ENCODE results near the gene MRPS26.
"Not testable (repeated sequence)": the region's sequence is repeated elsewhere in the genome, so short reads cannot be mapped to it uniquely, and the experiment has no call there.

Gene MRPS26

DNA sequence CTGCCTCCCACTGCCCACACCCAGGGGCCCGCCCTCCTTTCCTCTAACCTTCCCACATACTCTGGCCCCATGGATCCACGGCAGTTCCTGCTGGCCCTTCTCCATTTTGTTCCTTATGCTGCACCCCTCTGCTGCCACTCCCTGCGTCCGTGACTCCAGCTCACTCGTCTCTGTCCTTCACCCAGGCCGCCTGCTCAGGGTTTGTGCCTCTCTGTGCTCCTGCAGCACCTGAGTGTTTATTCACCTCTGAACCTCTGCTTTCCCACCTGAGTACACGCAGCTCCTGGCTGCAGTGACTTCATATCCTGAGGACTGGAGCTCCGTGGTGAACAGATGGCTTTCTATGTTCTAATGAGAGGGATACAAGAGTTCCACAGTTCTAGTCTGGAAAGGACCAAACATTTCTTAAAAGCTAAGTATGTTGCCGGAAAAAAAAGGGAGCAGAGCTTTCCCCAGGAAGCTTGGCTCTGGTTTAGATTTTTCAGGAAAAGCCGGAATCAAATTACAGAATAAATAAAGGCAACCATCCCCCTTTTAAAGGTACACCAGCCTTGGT is 3.9 kb upstream of the MRPS26 start:
- no peak for DNase-seq (ENCODE audit: low read depth in 2 of 3, low spot score in 2 of 3)

DNA sequence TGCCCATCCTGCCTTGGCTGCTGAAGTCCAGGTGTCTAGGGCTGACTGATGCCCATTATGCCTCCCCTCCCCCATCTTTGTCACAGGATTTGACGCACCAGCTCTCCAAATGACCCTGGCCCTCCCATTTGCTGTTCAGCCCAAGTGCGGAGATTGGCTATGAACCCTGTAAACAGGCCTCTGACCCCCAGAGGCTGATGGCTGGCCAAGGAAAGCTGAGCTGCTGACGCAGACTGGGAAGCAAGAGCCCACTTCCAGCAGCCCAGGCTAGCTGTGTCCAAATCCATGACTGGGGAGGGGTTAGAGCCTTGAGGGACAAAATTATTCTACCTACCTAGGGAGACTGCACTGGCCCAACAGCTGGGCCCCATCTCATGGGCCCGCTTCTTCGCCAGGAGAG is 3.2 kb upstream of the MRPS26 start:
- no peak for DNase-seq (ENCODE audit: low read depth in 2 of 3, low spot score in 2 of 3)

DNA sequence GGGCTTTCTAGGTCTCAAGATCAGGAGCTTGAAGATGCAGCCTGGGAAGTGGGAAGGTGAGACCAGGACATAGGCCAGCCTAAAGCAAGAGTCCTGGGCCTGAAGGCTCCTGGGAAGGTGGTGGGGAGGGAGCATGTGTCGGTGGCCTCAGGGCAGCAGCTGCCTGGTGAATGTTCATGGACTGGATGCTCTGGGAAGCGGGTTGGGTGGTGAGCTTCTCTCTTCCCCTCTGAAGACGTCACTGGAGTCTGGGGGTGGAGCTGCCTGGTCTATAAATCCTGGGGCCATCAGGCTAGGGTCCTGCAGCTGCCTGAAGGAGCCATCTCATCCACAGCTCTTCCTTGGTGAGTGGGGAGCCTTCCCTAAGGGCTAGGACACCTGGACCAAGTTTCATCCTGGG is 2.5 kb upstream of the MRPS26 start, which contains the start of gene GNRH2:
GNRH2 (plus strand) TSS at position 301 of the 400 bp plus-strand sequence. CDS start 793 bp downstream, outside the sequence.
- DNase-seq (ENCODE audit: low read depth in 2 of 3, low spot score in 2 of 3), result no peak

DNA sequence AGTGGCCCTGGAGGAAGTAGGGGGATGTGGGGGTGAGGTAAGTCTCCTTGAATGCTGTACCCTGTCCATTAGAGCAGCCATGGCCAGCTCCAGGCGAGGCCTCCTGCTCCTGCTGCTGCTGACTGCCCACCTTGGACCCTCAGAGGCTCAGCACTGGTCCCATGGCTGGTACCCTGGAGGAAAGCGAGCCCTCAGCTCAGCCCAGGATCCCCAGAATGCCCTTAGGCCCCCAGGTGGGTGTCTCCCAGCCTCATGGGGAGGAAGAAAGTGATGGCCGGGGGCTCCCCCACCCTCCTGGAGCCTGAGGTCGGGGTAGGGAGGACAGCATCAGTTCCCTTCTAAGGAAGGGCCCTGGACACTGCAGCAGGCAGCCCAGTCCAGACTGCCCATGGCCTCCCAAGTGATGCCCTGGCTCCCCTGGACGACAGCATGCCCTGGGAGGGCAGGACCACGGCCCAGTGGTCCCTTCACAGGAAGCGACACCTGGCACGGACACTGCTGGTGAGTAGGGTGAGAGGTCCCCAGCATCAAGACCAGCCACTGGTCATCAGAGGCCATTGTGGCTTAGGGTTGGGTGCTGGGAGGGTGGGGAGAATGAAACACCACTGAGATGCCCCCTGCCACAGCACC is 1.4 kb upstream of the MRPS26 start:
- DNase-seq (ENCODE audit: low read depth in 2 of 3, low spot score in 2 of 3), result no peak

DNA sequence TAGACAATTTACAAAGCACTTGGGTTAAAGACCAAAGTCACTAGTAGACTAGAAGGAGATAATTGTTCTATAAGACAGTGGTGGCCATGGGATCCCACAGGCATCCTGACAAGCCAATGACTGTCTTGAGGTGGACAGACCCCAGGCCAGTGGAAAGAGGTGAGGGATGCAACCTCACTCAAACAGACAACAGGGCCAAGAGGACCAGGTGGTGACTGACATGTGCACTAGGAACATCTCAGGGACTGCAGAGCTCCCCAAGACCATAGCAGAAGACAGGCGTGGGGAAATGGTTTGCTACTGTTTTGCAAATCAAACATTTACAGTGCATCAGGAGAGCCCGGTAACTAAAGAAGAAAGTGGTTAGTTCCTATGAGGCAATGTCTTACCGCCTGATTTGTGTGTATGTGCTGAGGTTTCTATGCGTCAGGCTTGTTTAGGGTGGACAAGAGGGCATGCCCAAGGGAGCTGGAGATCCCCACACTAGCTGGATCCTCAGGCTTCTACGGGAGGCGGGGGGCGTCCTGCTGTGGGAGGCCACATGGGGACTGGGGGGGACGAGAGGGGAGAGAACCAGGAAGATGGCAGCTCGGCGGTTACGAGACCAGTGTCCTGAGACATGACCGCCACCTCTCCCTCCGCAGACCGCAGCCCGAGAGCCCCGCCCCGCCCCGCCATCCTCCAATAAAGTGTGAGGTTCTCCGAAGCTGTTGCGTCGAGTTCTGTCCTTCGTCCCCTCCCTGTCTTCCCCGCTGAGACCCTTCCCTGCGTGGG is 623 bp upstream of the MRPS26 start:
- peak in 1 of 3 experiments; percentile 62 for DNase-seq (ENCODE audit: low read depth in 2 of 3, low spot score in 2 of 3)

DNA sequence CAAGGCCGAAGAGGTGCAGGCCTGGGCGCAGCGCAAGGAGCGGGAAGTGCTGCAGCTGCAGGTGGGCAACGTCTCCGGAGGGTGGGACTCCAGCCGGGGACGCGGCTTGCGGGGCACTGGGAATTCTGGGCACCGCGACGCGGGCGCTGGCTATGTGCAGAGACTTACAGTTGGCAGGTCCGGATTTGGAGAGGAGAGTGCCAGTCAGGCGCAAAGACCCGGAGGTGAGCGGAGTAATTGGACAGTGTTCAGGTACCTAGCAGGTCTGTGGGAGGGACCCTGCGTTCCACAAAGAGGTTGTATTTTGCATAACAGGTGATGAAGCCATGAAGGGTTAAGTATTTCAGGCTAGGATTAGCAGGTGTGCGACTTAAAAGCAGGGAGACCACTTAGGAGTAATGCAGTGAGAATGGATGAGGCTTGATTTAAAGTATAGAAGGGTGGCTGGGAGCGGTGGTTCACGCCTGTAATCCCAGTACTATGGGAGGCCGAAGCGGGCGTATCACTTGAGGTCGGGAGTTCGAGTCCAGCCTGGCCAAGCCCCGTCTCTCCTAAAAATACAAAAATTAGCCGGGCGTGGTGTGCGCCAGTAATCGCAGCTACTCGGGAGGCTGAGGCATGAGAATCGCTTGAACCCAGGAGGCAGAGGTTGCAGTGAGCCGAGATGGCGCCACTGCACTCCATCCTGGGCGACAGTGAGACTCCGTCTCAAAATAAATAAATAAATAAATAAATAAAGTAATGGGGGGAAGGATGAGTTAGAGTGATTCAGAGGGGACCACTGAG is 1.0 kb downstream of the MRPS26 start:
- DNase-seq (ENCODE audit: low read depth in 2 of 3, low spot score in 2 of 3), result no peak

DNA sequence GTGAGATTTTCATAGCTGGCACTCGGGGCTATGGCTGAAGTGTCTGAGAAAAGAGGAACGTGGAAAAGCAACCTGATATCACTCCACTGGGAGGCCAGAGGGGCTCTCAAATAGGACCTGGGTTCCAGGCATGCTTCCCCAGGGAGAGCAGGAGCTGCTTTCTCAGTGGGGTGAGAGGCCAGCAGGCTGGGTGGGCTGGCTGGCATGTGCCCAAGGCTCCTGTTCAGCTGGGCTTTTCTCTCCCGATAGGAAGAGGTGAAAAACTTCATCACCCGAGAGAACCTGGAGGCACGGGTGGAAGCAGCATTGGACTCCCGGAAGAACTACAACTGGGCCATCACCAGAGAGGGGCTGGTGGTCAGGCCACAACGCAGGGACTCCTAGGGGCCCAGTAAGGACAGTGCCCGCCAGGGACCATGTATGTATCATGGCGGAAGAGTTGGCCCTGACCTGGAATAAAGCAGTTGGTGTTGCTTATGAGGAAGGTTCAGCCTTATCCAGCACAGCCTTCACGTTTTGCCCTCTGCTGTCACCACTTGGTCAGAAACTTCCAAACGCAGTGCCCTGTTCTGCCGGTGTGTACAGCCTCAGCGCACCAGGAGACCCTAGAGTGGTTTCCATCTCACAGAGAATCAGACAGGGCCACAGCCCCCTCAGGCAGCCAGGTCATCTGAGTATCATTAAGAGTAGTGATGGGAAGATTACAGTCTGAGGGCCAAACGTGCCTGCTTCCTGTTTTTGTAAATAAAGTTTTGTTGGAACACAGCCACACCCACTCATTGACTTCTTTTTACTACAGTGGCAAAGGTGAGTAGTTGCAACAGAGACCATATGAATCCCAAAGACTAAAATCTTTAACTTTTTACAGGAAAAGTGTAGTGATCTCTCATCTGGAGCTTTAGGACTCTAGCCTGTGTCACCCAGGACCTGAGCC is 1.9 kb downstream of the MRPS26 start:
- DNase-seq (ENCODE audit: low read depth in 2 of 3, low spot score in 2 of 3), result no peak

DNA sequence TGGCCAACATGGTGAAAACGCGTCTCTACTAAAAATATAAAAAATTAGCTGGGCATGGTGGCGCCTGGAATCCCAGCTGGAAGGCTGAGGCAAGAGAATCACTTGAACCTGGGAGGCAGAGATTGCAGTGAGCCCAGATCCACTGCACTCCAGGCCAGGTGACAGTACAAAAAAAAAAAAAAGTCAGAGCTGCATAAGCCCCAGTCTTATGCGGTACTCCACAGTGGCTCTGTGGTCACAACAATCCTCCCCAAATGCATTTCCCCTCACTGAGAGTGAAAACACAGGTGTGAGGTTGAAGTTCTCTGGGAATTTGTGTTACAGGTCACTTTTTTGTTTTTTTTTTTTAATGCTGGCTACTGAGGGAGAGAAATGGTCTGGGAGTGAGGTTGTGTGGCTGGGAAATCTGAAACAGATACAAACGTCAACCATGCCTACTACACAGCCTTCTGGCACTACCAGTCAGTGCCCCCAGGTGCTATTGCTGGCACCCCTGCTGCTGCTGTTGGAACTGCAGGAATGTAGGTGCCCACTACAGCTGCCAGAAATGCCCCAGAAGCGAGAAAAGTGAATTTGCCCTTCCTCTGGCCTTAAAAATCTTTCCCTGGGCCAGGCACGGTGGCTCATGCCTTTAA is 5.7 kb downstream of the MRPS26 start:
- DNase-seq (ENCODE audit: low read depth in 2 of 3, low spot score in 2 of 3), result no peak

DNA sequence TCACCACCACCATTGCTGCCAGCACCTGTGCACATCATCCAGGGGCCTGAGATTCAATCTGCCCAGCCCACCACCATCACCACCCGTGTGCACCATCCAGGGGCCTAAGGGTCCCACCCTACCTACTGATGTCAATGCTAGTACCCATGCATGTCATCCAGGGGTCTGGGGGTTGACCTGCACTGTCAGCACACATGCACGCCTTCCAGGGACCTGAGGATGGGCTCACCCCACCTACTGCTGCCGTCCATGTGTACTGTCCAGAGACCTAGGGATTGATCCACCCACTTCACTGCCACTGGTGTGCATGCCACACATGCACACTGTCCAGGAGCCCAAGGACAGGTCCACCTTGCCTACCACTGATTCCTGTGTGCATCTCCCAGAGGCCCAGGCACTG is 13.6 kb downstream of the MRPS26 start:
- DNase-seq (ENCODE audit: low read depth in 2 of 3, low spot score in 2 of 3), result no peak

DNA sequence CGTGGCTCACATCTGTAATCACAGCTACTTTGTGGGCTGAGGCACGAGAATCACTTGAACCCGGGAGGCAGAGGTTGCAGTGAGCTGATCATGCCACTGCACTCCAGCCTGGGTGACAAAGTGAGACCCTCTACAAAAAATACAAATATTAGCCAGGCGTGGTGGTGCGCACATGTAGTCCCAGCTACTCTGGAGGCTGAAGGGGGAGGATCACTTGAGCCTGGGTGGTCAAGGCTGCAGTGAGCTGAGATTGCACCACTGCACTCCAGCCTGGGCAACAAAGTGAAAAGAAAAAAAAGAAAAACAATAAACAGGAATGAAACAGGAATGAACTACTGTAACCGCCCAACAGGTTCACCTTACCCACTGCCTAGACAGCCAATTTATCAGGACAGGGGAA is 18.3 kb downstream of the MRPS26 start:
- not testable (repeated sequence) for DNase-seq (ENCODE audit: low read depth in 2 of 3, low spot score in 2 of 3)

DNA sequence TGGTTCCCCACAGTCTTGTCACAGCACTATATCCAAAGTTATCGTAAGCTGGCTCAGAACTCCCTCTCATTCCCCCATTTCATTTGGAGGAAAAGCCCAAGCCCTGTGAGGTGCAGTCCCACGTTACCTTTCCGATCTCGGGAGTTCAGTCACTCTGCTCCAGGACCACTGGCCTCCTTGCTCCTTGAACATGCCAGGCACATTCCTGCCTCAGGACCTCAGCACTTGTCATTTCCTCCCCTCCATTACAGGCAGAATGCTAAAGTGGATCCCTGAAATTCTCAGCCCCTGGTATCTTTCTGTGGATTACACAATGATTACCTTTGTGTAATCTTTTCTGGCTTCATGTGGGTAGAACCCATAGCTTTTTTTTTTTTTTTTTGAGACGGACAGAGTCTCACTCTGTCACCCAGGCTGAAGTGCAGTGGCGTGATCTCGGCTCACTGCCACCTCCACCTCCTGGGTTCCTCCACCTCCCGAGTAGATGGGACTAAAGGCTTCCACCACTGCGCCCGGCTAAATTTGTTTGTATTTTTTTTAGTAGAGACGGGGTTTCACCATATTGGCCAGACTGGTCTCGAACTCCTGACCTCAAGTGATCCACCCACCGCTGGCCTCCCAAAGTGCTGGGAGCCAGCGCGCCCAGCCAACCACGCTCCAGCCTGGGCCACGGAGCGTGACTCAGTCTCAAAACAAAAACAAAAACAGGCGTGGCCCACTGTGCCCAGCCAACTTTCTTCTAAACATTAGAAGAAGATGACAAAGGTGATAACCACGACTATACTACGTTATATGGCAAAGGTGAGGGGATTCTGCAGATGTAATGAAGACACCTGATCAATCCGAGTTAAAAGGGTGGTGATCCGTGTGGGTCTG is 21.5 kb downstream of the MRPS26 start:
- no peak for DNase-seq (ENCODE audit: low read depth in 2 of 3, low spot score in 2 of 3)

DNA sequence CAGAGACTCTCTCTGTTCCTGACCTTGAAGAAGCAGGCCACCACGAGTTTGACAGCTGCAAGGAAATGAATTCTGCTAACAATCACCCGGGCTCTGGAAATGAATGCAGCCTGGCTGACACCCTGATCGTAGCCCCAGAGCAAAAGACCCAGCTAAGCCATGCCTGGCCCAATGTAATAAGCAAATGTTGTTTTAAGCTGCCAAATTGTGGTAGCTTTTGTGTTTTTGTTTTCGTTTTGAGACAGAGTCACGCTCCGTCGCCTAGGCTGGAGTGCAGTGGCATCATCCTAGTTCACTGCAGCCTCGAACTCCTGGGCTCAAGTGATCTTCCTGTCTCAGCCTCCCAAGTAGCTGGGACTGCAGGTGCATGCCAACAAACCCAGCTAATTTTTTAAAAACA is 22.2 kb downstream of the MRPS26 start:
- DNase-seq (ENCODE audit: low read depth in 2 of 3, low spot score in 2 of 3), result no peak

DNA sequence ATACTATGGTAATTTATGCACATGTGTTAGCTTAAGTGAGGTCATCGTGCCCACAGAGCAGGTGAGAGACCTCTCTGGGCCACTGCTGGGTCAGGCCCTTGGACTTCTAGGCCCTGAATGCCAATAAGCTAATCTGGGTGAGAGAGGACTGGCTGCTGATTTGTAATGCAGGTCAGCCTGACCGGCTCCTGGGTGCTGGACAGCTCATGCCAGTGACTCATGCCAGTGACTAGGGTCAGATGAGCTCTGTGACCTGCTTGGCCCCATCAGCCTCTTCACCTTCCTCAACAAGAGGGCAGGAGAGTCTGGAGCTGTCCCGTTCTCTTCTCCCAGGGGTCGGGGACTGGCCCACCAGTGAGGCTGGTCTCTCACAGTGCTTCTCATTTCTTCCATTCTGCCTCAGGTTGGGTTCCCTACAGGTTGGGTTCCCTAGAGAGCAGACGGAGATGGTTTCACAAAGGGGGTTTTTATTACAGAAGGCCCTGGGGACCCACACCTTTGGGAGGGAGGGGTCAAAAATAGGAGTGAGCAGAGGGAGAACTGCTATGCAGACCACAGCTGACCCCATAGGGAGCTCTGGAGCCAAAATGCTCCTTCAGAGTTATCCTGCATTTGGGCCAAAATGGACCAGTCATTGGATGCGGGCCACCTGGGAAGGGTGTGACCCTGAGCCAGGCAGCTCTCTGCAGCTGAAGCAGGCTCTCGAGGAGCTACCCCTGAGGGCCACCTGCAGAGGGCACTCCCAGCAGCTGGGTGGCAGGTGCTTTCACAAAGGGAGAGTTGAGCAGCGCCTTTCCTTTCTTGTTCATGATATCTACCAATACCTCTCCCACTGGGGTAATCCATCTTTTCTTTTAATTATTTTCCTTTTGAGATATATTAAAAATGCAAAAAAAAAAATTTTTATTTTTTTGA is 23.4 kb downstream of the MRPS26 start:
- DNase-seq (ENCODE audit: low read depth in 2 of 3, low spot score in 2 of 3), result no peak

DNA sequence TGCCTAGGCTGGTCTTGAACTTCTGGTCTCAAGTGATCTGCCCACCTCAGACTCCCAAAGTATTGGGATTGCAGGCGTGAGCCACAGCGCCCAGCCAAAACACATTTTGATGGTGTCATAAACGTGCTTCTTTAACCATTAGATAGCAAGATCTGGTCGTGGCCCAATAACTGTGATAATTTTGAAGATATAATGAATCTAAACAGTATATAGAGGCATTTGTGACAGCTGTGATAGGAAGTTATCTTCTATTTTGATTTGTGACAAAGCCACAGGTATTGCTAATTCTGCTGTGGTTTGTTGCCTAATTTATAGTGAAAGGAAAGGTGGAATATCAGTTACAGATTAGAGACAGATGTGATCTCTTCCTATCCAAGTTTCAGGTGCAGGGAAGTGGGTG is 24.9 kb downstream of the MRPS26 start:
- DNase-seq (ENCODE audit: low read depth in 2 of 3, low spot score in 2 of 3), result no peak

DNA sequence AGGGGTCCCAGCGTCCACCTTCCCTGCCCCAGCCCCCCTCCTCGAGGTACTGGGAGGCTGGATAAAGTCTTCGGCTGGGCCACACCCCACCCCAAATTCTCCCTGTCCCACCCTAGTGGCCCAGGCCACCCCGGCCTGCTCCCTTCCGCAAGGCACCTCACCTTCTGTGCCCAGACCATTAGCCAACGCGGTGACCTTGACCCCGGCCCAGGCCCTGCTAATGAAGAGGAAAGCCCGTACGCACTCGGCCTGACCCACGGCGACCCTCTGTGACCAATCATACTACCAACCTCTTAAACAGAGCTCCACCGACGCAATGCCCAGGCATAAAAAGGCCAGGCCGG is 25.4 kb downstream of the MRPS26 start:
- no peak for DNase-seq (ENCODE audit: low read depth in 2 of 3, low spot score in 2 of 3)

DNA sequence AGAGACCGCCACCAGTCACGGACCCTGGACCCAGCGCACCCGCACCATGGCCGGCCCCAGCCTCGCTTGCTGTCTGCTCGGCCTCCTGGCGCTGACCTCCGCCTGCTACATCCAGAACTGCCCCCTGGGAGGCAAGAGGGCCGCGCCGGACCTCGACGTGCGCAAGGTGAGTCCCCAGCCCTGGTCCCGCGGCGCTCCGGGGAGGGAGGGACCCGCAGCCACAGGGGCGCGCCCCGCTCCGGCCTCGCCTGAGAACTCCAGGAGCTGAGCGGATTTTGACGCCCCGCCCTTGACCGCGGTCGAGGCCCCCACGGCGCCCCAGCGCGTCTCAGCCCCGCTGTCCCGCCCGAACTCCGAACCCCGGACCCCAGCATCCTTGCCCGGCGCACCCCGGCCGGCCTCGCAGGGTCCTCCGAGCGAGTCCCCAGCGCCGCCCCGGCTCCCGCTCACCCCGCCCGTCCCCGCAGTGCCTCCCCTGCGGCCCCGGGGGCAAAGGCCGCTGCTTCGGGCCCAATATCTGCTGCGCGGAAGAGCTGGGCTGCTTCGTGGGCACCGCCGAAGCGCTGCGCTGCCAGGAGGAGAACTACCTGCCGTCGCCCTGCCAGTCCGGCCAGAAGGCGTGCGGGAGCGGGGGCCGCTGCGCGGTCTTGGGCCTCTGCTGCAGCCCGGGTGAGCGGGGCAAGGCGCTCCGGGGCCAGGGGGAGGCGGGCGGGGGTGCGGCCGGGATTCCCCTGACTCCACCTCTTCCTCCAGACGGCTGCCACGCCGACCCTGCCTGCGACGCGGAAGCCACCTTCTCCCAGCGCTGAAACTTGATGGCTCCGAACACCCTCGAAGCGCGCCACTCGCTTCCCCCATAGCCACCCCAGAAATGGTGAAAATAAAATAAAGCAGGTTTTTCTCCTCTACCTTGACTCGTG is 26.0 kb downstream of the MRPS26 start, which contains the start of gene OXT:
OXT (plus strand) TSS at position 11 of the 920 bp plus-strand sequence; CDS start at position 47, 36 bp downstream.
- no peak for DNase-seq (ENCODE audit: low read depth in 2 of 3, low spot score in 2 of 3)

All from activated CD8-positive, alpha-beta memory T cell treated with anti-CD3 and anti-CD28 coated beads for 48 hours (primary cell).